IMR-90 (cell line): ENCODE measurements around the gene POMGNT1. TPM values are rescaled to one million over a fixed set of nuclear protein-coding genes. Genes with fewer than 3 reads are reported as not detected.
A peak's percentile ranks its signal among the peaks of the same experiment; 100 is the strongest.

Experiments
- ATAC-seq: fragments of 200-7000 bp; cut with Tn5 transposase; 2 replicates; pipeline ENCODE4 v1.9.1; 2020; ENCODE audit warnings: low read depth, mild to moderate bottlenecking, moderate library complexity
- BruUV-seq: library from RNA; stranded (reverse); fragments of 400-500 nt; replicated peaks from 2 replicates; lab custom pipeline; 2021; lab: Mats Ljungman, UMichigan
- CTCF ChIA-PET: fragments of 300-600 bp; formaldehyde crosslinking; extraction: SDS; loops from one replicate; lab custom pipeline; 2021; ENCODE audit warnings: antibody characterized with exemption; lab: Yijun Ruan, JAX
- POLR2A ChIA-PET: fragments of 300-600 bp; sonication (Branson Sonifier 250); formaldehyde crosslinking; loops from one replicate; lab custom pipeline; 2022; ENCODE audit warnings: antibody characterized with exemption; ENCODE audit not compliant: unreplicated experiment; lab: Charles Lee
- DNase-seq: peaks from one replicate; pipeline ENCODE4 v3.0.0; 2013
- H2AFZ ChIP-seq: replicated peaks from 2 replicates; pipeline ENCODE3; 2013; ENCODE audit warnings: low read length, mild to moderate bottlenecking; ENCODE audit not compliant: poor library complexity
- H2AK5ac ChIP-seq: 2 replicates; pipeline ENCODE4 v1.6.1; 2013; ENCODE audit warnings: low read depth, low read length, inconsistent platforms
- H2AK9ac ChIP-seq: replicated peaks from 2 replicates; pipeline ENCODE3; 2013; ENCODE audit warnings: mild to moderate bottlenecking, low read depth, low read length, moderate library complexity; ENCODE audit not compliant: poor library complexity
- H2BK120ac ChIP-seq: 2 replicates; pipeline ENCODE4 v1.6.1; 2013; ENCODE audit warnings: low read depth, low read length, inconsistent platforms
- H2BK15ac ChIP-seq: 3 replicates; pipeline ENCODE4 v1.6.1; 2013; ENCODE audit warnings: low read depth, low read length, inconsistent platforms
- H2BK20ac ChIP-seq: 2 replicates; pipeline ENCODE4 v1.6.1; 2013; ENCODE audit warnings: low read depth, mild to moderate bottlenecking, inconsistent platforms, low read length, moderate library complexity
- H2BK5ac ChIP-seq: 2 replicates; pipeline ENCODE4 v1.6.1; 2013; ENCODE audit warnings: mild to moderate bottlenecking, low read depth, low read length, inconsistent platforms; ENCODE audit not compliant: poor library complexity, severe bottlenecking
- H3K14ac ChIP-seq: replicated peaks from 2 replicates; pipeline ENCODE4 v1.6.1; 2013; ENCODE audit warnings: low read depth, low read length, inconsistent platforms
- H3K18ac ChIP-seq: 2 replicates; pipeline ENCODE4 v1.6.1; 2013; ENCODE audit warnings: low read depth, low read length, control low read depth
- H3K23ac ChIP-seq: 2 replicates; pipeline ENCODE4 v1.6.1; 2013; ENCODE audit warnings: low read depth, low read length, inconsistent platforms
- H3K27ac ChIP-seq: 2 replicates; pipeline ENCODE4 v1.5.1; 2013; ENCODE audit warnings: mild to moderate bottlenecking, control low read depth, low read length; ENCODE audit not compliant: insufficient read depth
- H3K27me3 ChIP-seq: 2 replicates; pipeline ENCODE4 v1.6.1; 2013; ENCODE audit warnings: low read length; ENCODE audit not compliant: control insufficient read depth, insufficient read depth
- H3K36me3 ChIP-seq: 2 replicates; pipeline ENCODE4 v1.6.1; 2013; ENCODE audit warnings: low read length, mixed read lengths; ENCODE audit not compliant: control insufficient read depth, insufficient read depth
- H3K4ac ChIP-seq: 2 replicates; pipeline ENCODE4 v1.6.1; 2013; ENCODE audit warnings: low read depth, low read length, inconsistent platforms
- H3K4me1 ChIP-seq: 2 replicates; pipeline ENCODE4 v1.6.1; 2013; ENCODE audit warnings: low read length, mixed read lengths; ENCODE audit not compliant: control insufficient read depth, insufficient read depth
- H3K4me2 ChIP-seq: 2 replicates; pipeline ENCODE4 v1.6.1; 2013; ENCODE audit warnings: low read depth, mild to moderate bottlenecking, control low read depth, low read length, moderate library complexity
- H3K4me3 ChIP-seq: 2 replicates; pipeline ENCODE4 v1.5.1; 2013; ENCODE audit warnings: low read depth, mild to moderate bottlenecking, control low read depth, low read length, moderate library complexity; ENCODE audit not compliant: insufficient read depth
- H3K56ac ChIP-seq: 2 replicates; pipeline ENCODE4 v1.6.1; 2013; ENCODE audit warnings: low read length, inconsistent platforms; ENCODE audit not compliant: insufficient read depth; ENCODE audit errors: extremely low read depth
- H3K79me1 ChIP-seq, 2 experiments: 2 replicates each; pipeline ENCODE4 v1.6.1; 2013; ENCODE audit warnings: low read length in 2 of 2, inconsistent platforms in 1 of 2, low read depth in 1 of 2
- H3K9ac ChIP-seq: 2 replicates; pipeline ENCODE4 v1.6.1; 2013; ENCODE audit warnings: low read depth, low read length, control low read depth
- H3K9me1 ChIP-seq: 2 replicates; pipeline ENCODE4 v1.6.1; 2013; ENCODE audit warnings: low read length, inconsistent platforms; ENCODE audit not compliant: insufficient read depth
- H3K9me3 ChIP-seq: 2 replicates; pipeline ENCODE4 v1.6.1; 2013; ENCODE audit warnings: low read length; ENCODE audit not compliant: control insufficient read depth, insufficient read depth
- H4K20me1 ChIP-seq: 2 replicates; pipeline ENCODE4 v1.6.1; 2013; ENCODE audit warnings: low read length, inconsistent platforms; ENCODE audit not compliant: insufficient read depth
- H4K5ac ChIP-seq: 2 replicates; pipeline ENCODE4 v1.6.1; 2013; ENCODE audit warnings: mild to moderate bottlenecking, low read depth, low read length, control low read depth
- H4K8ac ChIP-seq, 2 experiments: 2 replicates each; pipeline ENCODE4 v1.6.1; 2013; ENCODE audit warnings: low read depth in 2 of 2, low read length in 2 of 2, control low read depth in 1 of 2, inconsistent platforms in 1 of 2
- H4K91ac ChIP-seq: 2 replicates; pipeline ENCODE4 v1.6.1; 2013; ENCODE audit warnings: low read depth, low read length, inconsistent platforms; ENCODE audit not compliant: insufficient read depth
- BHLHE40 ChIP-seq: fragments of 150-350 bp; IDR thresholded peaks from 2 replicates; pipeline ENCODE4 v1.6.1; 2016; ENCODE audit warnings: mild to moderate bottlenecking, low read depth, low read length
- CHD1 ChIP-seq: IDR thresholded peaks from 2 replicates; pipeline ENCODE4 v1.6.1; 2012; ENCODE audit warnings: low read depth, low read length, improper control_type of control experiment
- ELK1 ChIP-seq: fragments of 150-350 bp; IDR thresholded peaks from 2 replicates; pipeline ENCODE4 v1.6.1; 2016; ENCODE audit warnings: low read depth, mild to moderate bottlenecking, low read length, moderate library complexity, borderline replicate concordance
- FOS ChIP-seq: fragments of 150-350 bp; IDR thresholded peaks from 2 replicates; pipeline ENCODE4 v1.6.1; 2016; ENCODE audit warnings: low read depth, low read length
- MAFK ChIP-seq: IDR thresholded peaks from 2 replicates; pipeline ENCODE4 v1.6.1; 2012; ENCODE audit warnings: low read depth, low read length, improper control_type of control experiment
- MAZ ChIP-seq: IDR thresholded peaks from 2 replicates; pipeline ENCODE4 v1.6.1; 2012; ENCODE audit warnings: low read depth, mild to moderate bottlenecking, low read length, improper control_type of control experiment, moderate library complexity, borderline replicate concordance
- MXI1 ChIP-seq: IDR thresholded peaks from 2 replicates; pipeline ENCODE4 v1.6.1; 2012; ENCODE audit warnings: low read depth, mild to moderate bottlenecking, low read length, moderate library complexity, borderline replicate concordance
- NFE2L2 ChIP-seq: fragments of 150-350 bp; IDR thresholded peaks from 2 replicates; pipeline ENCODE4 v1.6.1; 2016; ENCODE audit warnings: low read depth, mild to moderate bottlenecking, low read length
- POLR2A ChIP-seq: IDR thresholded peaks from 2 replicates; pipeline ENCODE4 v1.6.1; 2012; ENCODE audit warnings: mild to moderate bottlenecking, low read depth, low read length
- RAD21 ChIP-seq: IDR thresholded peaks from 2 replicates; pipeline ENCODE4 v1.6.1; 2012; ENCODE audit warnings: low read length, improper control_type of control experiment
- RFX5 ChIP-seq: IDR thresholded peaks from 2 replicates; pipeline ENCODE4 v1.8.0; 2012; ENCODE audit warnings: low read depth, mild to moderate bottlenecking, low read length, moderate library complexity
- WGBS, 2 experiments: methylation state at CpG; one replicate each; pipeline versions ENCODE4 v1.1.5 to v1.1.7; 2013; ENCODE audit warnings: missing lambda C conversion rate in 2 of 2; ENCODE audit not compliant: insufficient read length in 1 of 2; ENCODE audit errors: extremely low coverage in 2 of 2; 5-methylcytosine and 5-hydroxymethylcytosine counted together
- dilution Hi-C: fragments of 300-500 bp; cut with HindIII; formaldehyde crosslinking; loops from one replicate; pipeline ENCODE4 v1.14.3; 2018; ENCODE audit warnings: low sequenced_read_pairs; ENCODE audit not compliant: unreplicated experiment
- in situ Hi-C: fragments of 300-500 bp; cut with MboI; formaldehyde crosslinking; loops from 3 replicates; pipeline ENCODE4 v1.14.3; 2019; ENCODE audit warnings: low sequenced_read_pairs, inconsistent platforms, mixed read lengths
- intact Hi-C: fragments of 100-400 bp; cut with micrococcal nuclease; formaldehyde crosslinking; loops from 2 replicates; pipeline ENCODE4 v1.10.0; 2022
- polyA plus RNA-seq, 3 experiments: library from polyadenylated mRNA; depleted of rRNA; stranded (reverse); fragments of >200 nt; gene quantifications; 2 replicates each; pipeline ENCODE4 v1.2.3, GENCODE V29; 2012; ENCODE audit warnings: low replicate concordance in 1 of 3
- total RNA-seq: library from RNA; depleted of rRNA; stranded (reverse); fragments of >200 nt; gene quantifications from 2 replicates; pipeline ENCODE4 v1.2.3, GENCODE V29; 2012
- TF ChIP-seq, protein P1 (sequence below): conservative IDR thresholded peaks from 2 replicates; pipeline ENCODE4 v1.5.1; 2012; ENCODE audit warnings: mild to moderate bottlenecking, low read depth, low read length, improper control_type of control experiment

POMGNT1 gene
- total and polyA plus RNA-seq, 2 of the 4 experiments (the other 2 are of a cell fraction): 54.8 to 65.3 TPM

- H3K56ac ChIP-seq: no peak overlapping the region
- no peak overlapping the region for H4K5ac ChIP-seq
- in situ Hi-C loops (no loop called here), dilution Hi-C loops (loop anchor here (25.0 kb wide), 1 partner anchor 143 kb away; no protein-coding TSS in a partner anchor), intact Hi-C loops (no loop called here)
- no peak for ATAC-seq
- H3K4me3 ChIP-seq: no peak overlapping the region
- H3K14ac ChIP-seq: no peak overlapping the region
- ChIA-PET CTCF (interaction anchor here (3.5 kb wide), 1 partner anchor 44 kb away, joined by 21 read pairs; no protein-coding TSS in a partner anchor), POLR2A (no interaction called here)
- H3K27ac ChIP-seq: no peak overlapping the region
- no peak overlapping the region for H2AK9ac ChIP-seq
- no peak overlapping the region; the same call in 1 of the 2 replicates for H3K4ac ChIP-seq
- no peak overlapping the region for H3K9ac ChIP-seq
- no peak overlapping the region for H2BK15ac ChIP-seq
- no peak overlapping the region for H3K23ac ChIP-seq
- no peaks in the 10 kb centered on the region for H3K36me3 ChIP-seq
- peaks cover 18% of the 10 kb centered on the region for H3K9me1 ChIP-seq
- H2AFZ ChIP-seq: no peak overlapping the region
- no peaks in the 10 kb centered on the region for H3K27me3 ChIP-seq
- no peak overlapping the region for H2BK5ac ChIP-seq
- no peak overlapping the region for H3K18ac ChIP-seq
- H4K91ac ChIP-seq: no peak overlapping the region
- TF ChIP-seq POLR2A: no peak
- TF ChIP-seq MAFK: no peak
- TF ChIP-seq RAD21: no peak
- TF ChIP-seq BHLHE40: no peak
- TF ChIP-seq CHD1: no peak
- TF ChIP-seq NFE2L2: no peak
- TF ChIP-seq RFX5: no peak
- TF ChIP-seq, protein P1, sequence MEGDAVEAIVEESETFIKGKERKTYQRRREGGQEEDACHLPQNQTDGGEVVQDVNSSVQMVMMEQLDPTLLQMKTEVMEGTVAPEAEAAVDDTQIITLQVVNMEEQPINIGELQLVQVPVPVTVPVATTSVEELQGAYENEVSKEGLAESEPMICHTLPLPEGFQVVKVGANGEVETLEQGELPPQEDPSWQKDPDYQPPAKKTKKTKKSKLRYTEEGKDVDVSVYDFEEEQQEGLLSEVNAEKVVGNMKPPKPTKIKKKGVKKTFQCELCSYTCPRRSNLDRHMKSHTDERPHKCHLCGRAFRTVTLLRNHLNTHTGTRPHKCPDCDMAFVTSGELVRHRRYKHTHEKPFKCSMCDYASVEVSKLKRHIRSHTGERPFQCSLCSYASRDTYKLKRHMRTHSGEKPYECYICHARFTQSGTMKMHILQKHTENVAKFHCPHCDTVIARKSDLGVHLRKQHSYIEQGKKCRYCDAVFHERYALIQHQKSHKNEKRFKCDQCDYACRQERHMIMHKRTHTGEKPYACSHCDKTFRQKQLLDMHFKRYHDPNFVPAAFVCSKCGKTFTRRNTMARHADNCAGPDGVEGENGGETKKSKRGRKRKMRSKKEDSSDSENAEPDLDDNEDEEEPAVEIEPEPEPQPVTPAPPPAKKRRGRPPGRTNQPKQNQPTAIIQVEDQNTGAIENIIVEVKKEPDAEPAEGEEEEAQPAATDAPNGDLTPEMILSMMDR: no peak
- no peak for TF ChIP-seq MXI1
- no peak for TF ChIP-seq MAZ
- no peak for TF ChIP-seq ELK1
- TF ChIP-seq FOS: no peak
- H2BK20ac ChIP-seq: no peak overlapping the region
- H3K4me2 ChIP-seq: no peak overlapping the region
- H4K8ac ChIP-seq: no peak overlapping the region
- H2BK120ac ChIP-seq: no peak overlapping the region
- no peaks in the 10 kb centered on the region for H3K79me1 ChIP-seq
- no peaks in the 10 kb centered on the region for H4K20me1 ChIP-seq
- no peaks in the 10 kb centered on the region for H3K9me3 ChIP-seq
- peaks cover 16% of the 10 kb centered on the region for H3K4me1 ChIP-seq
- no TSS peak for BruUV-seq
- peak overlapping the region; percentile 71; the same call in 1 of the 2 replicates for H2AK5ac ChIP-seq
- 55% methylated on average over 6 of the region's 12 CpGs; no CpG with 5 or more reads in 1 of the 2 experiments for WGBS, 2 experiments
- DNase-seq: no peak
Observed at GRCh38 chr1:46180082-46180616, 18.1 kb downstream of the POMGNT1 start.
